ENCODE data around the gene MYEOV.

The MYEOV gene

DNA sequence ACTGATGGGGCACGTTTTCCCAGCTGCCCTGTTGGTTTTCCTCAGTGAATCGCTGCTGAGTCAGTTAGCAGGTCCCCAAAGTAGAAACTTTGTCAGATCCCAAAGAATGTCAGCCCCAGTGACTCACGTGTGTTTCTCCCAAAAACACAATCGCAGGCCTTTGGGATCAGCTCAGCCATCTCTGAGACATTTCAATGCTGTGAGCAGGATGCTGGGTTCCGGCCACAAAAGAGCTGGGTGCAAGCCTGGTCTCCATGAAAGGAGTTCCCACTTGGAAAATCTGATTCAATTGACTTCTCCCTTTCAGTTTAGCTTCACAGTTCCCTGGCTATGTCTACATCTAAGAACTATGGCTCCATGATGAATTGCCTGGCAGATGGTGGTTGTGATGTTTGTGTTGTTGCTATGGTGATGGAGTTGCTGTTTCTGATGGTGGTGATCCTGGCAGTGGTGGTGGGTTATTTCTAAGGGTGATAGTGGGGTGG, 28.0 kb downstream of the MYEOV start:
- H3K4me3 ChIP-seq (ENCODE audit: low read depth, low read length): no peak overlapping the region
- no peaks in the 10 kb centered on the region for H3K9me3 ChIP-seq (ENCODE audit: control insufficient read depth, insufficient read depth, low read depth, low read length)
- no peaks in the 10 kb centered on the region for H3K36me3 ChIP-seq (ENCODE audit: control insufficient read depth in 2 of 2, insufficient read depth in 1 of 2, low read length in 2 of 2)
- ChIA-PET CTCF (no interaction called here), POLR2A (no interaction called here)
- H3K27ac ChIP-seq (ENCODE audit: extremely low read depth, low read depth, low read length): no peak overlapping the region
- H3K4me1 ChIP-seq (ENCODE audit: control insufficient read depth, insufficient read depth, low read length): no peaks in the 10 kb centered on the region
- no peak for TF ChIP-seq RBAK (tag by site-specific recombination; IDR thresholded peaks at IDR 0.05)
- TF ChIP-seq, protein P1, sequence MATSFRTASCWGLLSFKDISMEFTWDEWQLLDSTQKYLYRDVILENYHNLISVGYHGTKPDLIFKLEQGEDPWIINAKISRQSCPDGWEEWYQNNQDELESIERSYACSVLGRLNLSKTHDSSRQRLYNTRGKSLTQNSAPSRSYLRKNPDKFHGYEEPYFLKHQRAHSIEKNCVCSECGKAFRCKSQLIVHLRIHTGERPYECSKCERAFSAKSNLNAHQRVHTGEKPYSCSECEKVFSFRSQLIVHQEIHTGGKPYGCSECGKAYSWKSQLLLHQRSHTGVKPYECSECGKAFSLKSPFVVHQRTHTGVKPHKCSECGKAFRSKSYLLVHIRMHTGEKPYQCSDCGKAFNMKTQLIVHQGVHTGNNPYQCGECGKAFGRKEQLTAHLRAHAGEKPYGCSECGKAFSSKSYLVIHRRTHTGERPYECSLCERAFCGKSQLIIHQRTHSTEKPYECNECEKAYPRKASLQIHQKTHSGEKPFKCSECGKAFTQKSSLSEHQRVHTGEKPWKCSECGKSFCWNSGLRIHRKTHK (tag by site-specific recombination; IDR thresholded peaks at IDR 0.05): no peak
- TF ChIP-seq, protein P2, sequence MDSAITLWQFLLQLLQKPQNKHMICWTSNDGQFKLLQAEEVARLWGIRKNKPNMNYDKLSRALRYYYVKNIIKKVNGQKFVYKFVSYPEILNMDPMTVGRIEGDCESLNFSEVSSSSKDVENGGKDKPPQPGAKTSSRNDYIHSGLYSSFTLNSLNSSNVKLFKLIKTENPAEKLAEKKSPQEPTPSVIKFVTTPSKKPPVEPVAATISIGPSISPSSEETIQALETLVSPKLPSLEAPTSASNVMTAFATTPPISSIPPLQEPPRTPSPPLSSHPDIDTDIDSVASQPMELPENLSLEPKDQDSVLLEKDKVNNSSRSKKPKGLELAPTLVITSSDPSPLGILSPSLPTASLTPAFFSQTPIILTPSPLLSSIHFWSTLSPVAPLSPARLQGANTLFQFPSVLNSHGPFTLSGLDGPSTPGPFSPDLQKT (IDR thresholded peaks at IDR 0.05; ENCODE audit: borderline replicate concordance, low read depth, low read length): no peak
- TF ChIP-seq HOXA7 (CRISPR knock-in tag; IDR thresholded peaks at IDR 0.05; ENCODE audit: borderline replicate concordance): no peak
- TF ChIP-seq, protein P3, sequence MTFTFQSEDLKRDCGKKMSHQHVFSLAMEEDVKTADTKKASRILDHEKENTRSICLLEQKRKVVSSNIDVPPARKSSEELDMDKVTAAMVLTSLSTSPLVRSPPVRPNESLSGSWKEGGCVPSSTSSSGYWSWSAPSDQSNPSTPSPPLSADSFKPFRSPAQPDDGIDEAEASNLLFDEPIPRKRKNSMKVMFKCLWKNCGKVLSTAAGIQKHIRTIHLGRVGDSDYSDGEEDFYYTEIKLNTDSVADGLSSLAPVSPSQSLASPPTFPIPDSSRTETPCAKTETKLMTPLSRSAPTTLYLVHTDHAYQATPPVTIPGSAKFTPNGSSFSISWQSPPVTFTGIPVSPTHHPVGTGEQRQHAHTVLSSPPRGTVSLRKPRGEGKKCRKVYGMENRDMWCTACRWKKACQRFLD (tag by site-specific recombination; IDR thresholded peaks at IDR 0.05): no peak
- no peak for TF ChIP-seq ZNF2 (tag by site-specific recombination; IDR thresholded peaks at IDR 0.05)
- TF ChIP-seq, protein P4, sequence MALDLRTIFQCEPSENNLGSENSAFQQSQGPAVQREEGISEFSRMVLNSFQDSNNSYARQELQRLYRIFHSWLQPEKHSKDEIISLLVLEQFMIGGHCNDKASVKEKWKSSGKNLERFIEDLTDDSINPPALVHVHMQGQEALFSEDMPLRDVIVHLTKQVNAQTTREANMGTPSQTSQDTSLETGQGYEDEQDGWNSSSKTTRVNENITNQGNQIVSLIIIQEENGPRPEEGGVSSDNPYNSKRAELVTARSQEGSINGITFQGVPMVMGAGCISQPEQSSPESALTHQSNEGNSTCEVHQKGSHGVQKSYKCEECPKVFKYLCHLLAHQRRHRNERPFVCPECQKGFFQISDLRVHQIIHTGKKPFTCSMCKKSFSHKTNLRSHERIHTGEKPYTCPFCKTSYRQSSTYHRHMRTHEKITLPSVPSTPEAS (tag by site-specific recombination; IDR thresholded peaks at IDR 0.05): no peak
- TF ChIP-seq ZNF549 (tag by site-specific recombination; IDR thresholded peaks at IDR 0.05): no peak
- TF ChIP-seq ZNF777 (tag by site-specific recombination; IDR thresholded peaks at IDR 0.05; ENCODE audit: borderline replicate concordance): no peak
- no peak for TF ChIP-seq ZNF621 (tag by site-specific recombination; IDR thresholded peaks at IDR 0.05)
- TF ChIP-seq, protein P5, sequence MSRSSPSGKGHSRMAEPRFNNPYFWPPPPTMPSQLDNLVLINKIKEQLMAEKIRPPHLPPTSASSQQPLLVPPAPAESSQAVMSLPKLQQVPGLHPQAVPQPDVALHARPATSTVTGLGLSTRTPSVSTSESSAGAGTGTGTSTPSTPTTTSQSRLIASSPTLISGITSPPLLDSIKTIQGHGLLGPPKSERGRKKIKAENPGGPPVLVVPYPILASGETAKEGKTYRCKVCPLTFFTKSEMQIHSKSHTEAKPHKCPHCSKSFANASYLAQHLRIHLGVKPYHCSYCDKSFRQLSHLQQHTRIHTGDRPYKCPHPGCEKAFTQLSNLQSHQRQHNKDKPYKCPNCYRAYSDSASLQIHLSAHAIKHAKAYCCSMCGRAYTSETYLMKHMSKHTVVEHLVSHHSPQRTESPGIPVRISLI (tag by site-specific recombination; IDR thresholded peaks at IDR 0.05): no peak
- TF ChIP-seq, protein P6, sequence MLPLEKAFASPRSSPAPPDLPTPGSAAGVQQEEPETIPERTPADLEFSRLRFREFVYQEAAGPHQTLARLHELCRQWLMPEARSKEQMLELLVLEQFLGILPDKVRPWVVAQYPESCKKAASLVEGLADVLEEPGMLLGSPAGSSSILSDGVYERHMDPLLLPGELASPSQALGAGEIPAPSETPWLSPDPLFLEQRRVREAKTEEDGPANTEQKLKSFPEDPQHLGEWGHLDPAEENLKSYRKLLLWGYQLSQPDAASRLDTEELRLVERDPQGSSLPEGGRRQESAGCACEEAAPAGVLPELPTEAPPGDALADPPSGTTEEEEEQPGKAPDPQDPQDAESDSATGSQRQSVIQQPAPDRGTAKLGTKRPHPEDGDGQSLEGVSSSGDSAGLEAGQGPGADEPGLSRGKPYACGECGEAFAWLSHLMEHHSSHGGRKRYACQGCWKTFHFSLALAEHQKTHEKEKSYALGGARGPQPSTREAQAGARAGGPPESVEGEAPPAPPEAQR (tag by site-specific recombination; IDR thresholded peaks at IDR 0.05): no peak
- TF ChIP-seq ZNF266 (tag by site-specific recombination; IDR thresholded peaks at IDR 0.05; ENCODE audit: low read depth): no peak
- TF ChIP-seq ZNF157 (tag by site-specific recombination; IDR thresholded peaks at IDR 0.05): no peak
- no peak for TF ChIP-seq ZNF473 (tag by site-specific recombination; IDR thresholded peaks at IDR 0.05)
- no peak for TF ChIP-seq ZFP41 (tag by site-specific recombination; IDR thresholded peaks at IDR 0.05; ENCODE audit: borderline replicate concordance)

DNA sequence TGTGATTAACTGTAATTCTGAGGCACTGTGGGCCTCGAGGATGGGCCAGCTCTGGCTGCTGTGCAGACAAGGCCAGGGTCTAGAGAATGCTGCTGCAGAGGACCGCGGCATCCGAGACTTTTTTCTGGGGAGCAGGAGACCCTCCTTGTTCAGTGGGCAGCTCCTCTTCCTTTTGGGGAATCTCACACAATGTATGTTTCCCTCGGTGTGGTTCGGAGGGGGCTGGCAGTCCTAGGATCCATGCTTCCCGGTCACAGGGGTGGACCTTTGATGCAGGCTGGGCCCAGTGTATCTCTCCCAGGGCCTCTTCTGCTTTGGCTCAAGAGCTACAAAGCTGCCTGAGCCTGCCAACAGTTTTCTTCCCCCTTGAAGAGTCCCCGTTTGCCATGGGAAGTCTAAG, 31.5 kb downstream of the MYEOV start:
- H3K27ac ChIP-seq (ENCODE audit: extremely low read depth, low read depth, low read length): no peak overlapping the region
- no peaks in the 10 kb centered on the region for H3K9me3 ChIP-seq (ENCODE audit: control insufficient read depth, insufficient read depth, low read depth, low read length)
- ChIA-PET POLR2A (no interaction called here), CTCF (no interaction called here)
- no peak overlapping the region for H3K4me3 ChIP-seq (ENCODE audit: low read depth, low read length)
- H3K36me3 ChIP-seq (ENCODE audit: control insufficient read depth in 2 of 2, insufficient read depth in 1 of 2, low read length in 2 of 2): no peaks in the 10 kb centered on the region
- H3K4me1 ChIP-seq (ENCODE audit: control insufficient read depth, insufficient read depth, low read length): no peaks in the 10 kb centered on the region
- TF ChIP-seq YY2 (tag by site-specific recombination; IDR thresholded peaks at IDR 0.05): no peak
- no peak for TF ChIP-seq ZEB2 (tag by site-specific recombination; IDR thresholded peaks at IDR 0.05)
- no peak for TF ChIP-seq ZNF707 (tag by site-specific recombination; IDR thresholded peaks at IDR 0.05)
- TF ChIP-seq, protein P2 (IDR thresholded peaks at IDR 0.05; ENCODE audit: borderline replicate concordance, low read depth, low read length): no peak
- no peak for TF ChIP-seq ZFP69B (tag by site-specific recombination; IDR thresholded peaks at IDR 0.05)
- no peak for TF ChIP-seq ZNF146 (tag by site-specific recombination; IDR thresholded peaks at IDR 0.05)

Measured in HEK293 (cell line).